ENCODE data around the gene WDR6.
A peak's percentile ranks its signal among the peaks of the same experiment; 100 is the strongest.

WDR6 gene, protein sequence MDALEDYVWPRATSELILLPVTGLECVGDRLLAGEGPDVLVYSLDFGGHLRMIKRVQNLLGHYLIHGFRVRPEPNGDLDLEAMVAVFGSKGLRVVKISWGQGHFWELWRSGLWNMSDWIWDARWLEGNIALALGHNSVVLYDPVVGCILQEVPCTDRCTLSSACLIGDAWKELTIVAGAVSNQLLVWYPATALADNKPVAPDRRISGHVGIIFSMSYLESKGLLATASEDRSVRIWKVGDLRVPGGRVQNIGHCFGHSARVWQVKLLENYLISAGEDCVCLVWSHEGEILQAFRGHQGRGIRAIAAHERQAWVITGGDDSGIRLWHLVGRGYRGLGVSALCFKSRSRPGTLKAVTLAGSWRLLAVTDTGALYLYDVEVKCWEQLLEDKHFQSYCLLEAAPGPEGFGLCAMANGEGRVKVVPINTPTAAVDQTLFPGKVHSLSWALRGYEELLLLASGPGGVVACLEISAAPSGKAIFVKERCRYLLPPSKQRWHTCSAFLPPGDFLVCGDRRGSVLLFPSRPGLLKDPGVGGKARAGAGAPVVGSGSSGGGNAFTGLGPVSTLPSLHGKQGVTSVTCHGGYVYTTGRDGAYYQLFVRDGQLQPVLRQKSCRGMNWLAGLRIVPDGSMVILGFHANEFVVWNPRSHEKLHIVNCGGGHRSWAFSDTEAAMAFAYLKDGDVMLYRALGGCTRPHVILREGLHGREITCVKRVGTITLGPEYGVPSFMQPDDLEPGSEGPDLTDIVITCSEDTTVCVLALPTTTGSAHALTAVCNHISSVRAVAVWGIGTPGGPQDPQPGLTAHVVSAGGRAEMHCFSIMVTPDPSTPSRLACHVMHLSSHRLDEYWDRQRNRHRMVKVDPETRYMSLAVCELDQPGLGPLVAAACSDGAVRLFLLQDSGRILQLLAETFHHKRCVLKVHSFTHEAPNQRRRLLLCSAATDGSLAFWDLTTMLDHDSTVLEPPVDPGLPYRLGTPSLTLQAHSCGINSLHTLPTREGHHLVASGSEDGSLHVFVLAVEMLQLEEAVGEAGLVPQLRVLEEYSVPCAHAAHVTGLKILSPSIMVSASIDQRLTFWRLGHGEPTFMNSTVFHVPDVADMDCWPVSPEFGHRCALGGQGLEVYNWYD

DNA sequence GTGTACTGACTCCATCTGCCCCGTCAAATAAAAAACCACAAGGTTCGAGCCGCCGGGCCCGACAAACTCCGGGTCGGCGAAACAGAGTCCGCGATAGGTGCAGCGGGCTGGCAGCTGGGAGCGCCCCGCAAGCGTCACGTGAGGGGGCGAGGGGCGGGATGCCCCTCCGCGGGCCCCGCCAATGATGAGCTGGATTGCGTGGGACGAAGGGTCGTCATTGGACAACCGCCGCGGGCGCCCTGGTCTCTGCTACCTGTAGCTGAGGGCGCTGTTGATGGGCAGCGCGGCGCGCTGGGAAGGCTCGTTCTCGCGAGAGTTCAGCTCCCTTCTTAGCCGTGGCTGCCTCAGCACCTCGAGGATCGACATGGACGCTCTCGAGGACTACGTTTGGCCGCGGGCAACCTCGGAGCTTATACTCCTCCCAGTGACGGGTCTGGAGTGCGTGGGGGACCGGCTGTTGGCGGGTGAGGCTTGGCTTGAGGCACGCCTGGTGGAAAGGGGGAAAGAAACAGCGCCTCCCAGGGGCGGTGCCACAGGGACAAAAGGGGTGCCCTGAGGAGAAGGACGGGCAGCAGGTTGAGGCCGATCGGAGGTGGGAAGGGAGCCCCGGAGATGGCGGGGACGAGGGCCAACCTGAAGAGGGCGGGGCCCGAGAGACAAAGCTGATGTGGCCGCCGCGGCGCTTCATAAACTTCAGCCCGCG lies at the start of gene WDR6:
Gene WDR6, plus strand, starts transcription at position 324 of the 703 bp plus-strand sequence. Its CDS starts 41 bp downstream, at position 365.
- peak; percentile 91 to 95 (median 94) for DNase-seq

DNA sequence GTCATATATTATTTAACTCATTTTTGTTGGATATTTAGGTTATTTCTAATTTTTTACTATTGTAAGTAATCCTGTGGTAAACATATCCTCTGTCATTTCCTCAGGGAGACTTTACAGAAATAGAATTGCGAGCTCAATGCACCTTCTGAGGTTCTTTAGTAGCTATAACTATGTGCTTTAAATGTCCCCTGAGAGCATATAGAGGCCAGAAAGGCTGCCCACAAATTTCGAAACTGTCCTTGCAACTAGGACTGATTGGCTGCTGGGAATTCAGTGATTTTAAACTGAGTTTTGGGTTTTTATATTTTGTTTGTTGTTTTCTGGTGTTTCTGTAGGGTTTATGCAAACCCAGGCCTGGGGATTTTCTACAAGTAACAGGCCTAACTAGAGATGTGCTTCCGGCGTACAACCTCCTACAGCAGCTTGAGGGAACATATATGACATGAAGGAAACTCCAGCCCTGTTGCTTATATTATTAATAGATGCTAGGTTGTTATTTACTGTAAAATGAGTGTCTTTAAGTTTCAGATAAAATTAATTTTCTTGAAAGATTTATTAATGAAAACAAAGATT lies 46.3 kb upstream of the WDR6 start:
- no peak for DNase-seq

DNA sequence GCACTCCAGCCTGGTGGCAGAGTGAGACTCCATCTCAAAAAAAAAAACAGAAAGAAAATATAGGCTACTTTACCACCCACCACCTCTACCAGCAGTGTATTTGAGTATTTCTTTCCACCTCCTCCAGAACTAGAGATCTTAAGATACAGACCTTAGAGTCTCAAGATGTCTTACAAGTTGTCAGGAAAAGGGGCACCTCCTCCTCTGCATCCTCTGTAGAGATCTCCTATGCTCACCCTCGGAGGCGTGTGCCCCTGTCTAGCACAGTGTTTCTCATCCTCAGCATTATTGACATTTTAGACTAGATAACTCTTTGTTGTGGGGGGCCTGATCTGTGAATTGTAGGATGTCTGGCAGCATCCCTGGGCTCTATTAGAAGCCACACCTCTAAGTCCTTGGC lies 44.9 kb upstream of the WDR6 start:
- no peak for DNase-seq

DNA sequence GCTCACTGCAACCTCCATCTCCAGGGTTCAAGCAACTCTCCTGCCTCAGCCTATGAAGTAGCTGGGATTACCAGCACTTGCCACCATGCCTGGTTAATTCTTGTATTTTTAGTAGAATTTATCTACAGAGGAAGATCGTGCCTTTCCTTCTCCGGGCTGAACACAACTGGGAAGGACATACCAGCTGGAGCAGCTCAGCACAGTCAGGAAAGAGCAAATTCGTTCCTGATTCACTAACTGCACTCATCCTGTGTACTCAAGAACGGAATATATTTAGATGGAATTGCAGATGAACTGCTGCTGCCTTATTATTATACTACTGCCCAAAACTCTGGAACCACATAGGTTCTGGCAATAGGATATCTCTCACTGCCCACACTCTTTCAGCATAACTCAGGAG lies 44.3 kb upstream of the WDR6 start:
- DNase-seq: no peak

DNA sequence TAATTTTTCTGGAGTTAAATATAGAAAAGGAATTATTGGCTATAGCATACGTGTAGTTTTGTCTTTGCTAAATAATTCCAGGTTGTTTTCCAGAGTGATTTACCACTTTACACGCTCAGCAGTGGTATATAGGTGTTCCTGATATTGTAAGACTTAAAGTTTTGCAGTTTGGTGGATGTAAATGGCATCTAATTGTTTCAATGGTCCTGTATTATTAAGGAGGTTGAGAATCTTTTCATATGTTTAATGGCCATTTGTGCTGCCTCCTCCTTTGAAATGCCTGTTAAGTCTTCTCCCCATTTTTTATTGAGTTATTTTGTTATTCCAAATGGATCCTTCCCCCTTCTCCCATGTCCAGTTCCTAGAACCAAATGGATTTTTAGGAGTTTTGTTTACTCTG lies 43.6 kb upstream of the WDR6 start:
- DNase-seq: no peak

DNA sequence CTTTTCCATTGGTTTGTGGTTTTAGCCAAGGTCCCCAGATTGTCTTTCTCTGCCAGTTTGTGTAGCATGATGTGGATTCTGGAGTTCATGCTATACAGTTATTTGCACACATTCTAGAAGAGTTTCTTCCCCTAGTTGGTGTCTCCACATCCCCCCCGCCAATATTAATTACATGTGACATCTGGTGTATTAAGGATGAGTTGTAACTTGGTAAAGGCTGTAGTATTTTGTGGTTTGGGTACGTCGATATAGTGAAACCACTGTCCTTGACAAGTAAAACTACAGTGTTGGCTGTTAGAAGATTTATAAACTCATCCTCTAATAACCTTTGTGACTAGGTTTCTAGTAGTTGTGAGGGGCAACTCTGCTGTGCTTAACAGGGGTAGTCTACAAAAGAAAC lies 40.8 kb upstream of the WDR6 start:
- no peak for DNase-seq

DNA sequence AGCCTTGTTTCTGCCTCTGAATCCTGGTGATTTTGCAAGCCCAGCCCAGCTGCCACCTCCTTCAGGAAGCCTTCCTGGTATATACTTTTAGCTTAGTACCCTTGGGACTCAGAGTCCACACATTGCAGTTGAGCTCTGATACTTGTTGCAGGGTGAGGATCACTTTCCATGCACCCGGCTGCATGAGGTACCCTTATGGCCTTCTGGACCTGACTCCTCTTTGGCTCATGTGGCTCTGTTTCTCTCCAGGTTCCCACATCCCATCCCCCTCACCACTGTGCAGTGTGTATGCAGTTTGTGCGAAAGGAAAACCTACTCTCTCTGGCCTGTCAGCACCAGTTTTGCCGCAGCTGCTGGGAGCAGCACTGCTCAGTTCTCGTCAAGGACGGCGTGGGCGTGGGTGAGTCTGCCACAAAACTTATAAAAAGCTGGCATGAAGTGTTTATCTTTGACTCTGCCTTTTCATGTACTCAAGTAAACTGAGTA lies 40.3 kb upstream of the WDR6 start:
- no peak for DNase-seq

DNA sequence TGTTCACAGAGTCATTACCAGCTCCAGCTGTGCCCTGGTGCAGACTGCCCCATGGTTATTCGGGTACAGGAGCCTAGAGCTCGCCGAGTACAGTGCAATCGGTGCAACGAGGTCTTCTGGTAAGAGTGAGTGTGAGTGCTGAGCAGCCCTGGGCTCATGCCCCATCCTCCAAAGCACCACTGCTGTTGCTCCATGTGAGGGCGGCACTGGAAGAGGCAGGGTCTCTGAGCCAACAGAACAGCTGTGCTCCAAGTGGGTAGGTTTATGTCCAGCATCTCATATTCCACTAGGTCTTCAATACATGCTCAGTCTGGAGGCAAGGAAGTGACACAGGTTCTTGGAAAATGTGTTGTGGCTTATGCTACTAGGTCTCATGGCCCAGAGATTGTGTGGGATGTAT lies 36.6 kb upstream of the WDR6 start:
- no peak for DNase-seq

DNA sequence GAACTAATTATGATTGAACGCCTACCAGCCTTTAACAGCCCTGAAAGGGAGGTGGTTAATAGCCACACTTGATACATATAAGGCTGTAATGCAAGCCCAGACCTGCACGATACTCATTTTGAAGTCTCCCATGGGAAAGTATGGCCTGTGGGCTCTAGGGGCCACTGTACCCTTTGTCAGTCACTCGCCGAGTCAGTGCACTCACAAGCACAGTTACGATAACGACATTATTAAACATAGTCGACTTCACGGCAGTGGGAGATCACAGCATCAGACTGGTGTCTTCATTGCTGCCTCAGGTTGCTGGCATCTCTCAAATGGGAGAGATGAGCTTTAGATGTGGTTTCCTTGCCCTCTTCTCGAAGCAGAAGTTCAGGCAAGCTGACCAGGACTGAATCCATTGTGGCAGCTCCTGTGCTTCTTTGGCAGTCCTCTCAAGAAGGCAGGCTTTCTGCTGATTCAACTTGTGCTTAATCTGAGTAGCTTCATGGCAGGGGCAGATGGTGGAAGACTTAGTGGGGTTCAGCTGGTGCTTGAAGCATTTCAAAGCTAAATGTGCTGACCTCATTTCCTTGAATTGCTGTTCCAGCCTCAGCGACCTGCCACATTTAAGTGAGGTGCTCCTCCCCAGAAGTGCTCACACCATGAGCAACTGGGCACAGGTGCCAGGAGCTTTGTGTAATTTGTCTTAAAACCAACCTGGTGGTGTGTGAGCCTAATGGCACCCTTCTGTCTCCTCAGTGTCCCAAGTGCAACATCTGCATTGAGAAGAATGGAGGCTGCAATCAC lies 32.9 kb upstream of the WDR6 start:
- DNase-seq: no peak

DNA sequence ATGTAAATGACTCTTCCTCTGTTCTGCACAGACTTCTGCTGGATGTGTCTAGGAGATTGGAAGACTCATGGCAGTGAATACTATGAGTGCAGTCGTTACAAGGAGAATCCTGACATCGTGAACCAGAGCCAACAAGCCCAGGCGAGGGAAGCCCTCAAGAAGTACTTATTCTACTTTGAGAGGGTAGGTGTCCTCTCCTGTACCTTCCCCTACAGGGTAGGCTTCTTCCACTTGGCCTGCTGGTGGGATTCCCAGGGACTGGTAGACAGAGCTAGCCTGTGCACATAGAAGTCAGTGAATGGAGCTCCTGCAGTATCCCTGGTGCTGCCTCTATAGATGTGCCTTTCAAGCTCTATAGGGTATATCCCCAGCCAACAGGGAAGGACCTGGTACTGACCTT lies 27.7 kb upstream of the WDR6 start:
- DNase-seq: no peak

DNA sequence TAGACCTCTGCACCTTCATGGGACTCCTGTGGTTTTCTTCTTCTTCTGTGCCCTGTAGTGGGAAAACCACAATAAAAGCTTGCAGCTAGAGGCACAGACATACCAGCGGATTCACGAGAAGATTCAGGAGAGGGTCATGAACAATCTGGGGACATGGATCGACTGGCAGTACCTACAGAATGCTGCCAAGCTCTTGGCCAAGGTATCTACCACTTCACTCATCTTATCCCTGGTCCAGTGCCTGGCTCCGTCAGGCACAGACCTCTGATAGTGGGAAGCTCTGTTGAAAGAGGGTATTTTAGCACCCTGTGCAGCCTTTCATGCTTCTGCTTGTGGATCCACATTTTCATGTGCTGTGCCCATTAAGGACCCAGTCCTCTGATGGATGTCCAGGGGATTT lies 26.9 kb upstream of the WDR6 start:
- no peak for DNase-seq

DNA sequence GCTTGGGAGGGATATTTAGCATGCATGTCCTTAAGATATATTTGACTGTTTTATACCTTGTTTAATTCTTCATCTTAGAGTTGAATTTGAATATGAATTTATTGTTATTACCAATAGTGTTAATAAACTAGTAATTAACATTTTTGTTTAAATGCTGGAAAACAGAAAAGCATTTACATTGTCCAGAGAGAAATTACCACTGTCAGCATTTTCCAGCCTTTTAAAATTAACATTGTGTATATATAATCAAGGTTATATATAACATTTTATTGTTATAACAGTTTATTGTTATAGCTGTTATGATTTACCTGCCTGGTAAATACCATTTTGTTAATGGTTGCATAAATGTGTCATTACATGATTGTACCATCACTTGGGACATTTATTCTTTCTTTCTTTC lies 25.2 kb upstream of the WDR6 start:
- no peak for DNase-seq

DNA sequence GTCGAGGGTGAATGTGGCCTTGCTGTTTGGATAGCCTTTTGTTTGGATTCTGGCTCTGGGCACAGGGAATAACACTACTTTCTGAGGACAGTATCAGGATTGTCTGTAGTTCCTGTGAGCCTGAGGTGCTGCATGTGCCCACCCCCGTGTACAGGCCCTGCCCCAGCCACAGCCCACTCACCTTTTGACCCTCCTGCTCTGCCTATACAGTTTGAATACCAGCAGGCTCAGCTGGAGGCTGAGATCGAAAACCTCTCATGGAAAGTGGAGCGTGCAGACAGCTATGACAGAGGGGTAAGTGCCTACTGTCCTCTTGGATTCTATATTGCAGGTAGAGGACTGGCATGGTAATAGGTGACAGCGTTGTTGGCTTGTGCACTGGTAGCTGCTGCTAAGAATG lies 24.5 kb upstream of the WDR6 start:
- no peak for DNase-seq

DNA sequence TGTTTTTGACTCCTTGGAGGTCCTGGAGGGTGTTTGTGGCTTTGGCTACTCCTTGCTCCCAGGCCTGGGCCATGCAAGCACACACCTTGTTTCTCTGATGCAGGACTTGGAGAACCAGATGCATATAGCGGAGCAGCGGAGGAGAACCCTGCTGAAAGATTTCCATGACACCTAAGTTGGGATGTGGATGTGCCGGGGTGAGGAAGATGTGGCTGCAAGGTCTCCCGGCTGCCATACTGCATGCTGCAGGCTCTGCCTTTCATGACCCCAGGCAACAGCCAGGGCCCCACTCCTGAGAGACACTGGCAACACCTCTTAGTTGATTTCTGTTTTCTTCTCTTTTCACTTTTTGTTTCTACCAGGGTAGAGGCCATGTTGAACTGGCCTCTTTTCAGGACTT lies 24.1 kb upstream of the WDR6 start:
- no peak for DNase-seq

DNA sequence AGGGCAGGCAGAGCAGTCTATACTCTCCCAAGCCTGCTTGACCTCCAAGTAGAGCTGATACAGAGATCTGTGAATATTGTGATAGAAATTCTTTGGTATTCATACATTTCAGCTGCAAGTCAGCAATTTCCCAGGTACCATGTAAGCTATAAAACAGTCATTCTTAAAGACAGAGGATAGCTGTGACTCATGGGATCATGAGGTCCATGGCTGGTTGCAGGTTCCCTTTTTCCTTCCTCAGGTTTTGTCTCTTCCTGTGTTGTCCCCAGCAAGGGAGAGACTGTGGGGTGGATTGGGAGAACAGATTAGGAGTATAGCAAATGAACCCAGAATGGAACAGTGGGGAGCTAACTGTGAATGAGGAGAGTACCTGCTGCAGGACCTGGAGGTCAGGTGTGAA lies 22.5 kb upstream of the WDR6 start:
- DNase-seq: no peak

DNA sequence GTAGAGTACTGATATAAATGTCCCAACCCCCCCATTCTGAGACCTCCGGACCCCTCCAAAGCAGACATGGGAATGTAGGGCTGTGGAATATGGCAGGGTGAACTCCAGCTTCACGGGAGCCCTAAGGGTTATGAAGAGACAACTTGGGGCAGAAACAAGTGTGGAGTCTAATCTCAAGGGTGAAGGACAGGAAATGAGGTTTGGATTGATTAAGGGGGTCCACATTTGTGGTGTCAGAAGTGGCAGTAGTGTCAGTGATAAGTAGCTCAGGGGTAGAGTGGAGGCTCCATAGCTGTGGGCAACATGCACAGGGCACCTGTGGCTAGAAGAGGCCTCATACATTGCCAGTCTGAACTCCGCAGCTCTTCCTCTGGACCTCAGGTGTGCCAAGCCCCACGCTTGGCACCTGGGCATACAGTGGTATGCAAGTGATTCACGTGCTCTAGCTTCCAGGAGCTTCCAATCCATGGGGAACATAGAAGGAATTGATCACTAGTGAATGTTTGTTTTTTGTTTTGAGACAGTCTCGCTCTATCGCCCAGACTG lies 21.3 kb upstream of the WDR6 start:
- DNase-seq: no peak

DNA sequence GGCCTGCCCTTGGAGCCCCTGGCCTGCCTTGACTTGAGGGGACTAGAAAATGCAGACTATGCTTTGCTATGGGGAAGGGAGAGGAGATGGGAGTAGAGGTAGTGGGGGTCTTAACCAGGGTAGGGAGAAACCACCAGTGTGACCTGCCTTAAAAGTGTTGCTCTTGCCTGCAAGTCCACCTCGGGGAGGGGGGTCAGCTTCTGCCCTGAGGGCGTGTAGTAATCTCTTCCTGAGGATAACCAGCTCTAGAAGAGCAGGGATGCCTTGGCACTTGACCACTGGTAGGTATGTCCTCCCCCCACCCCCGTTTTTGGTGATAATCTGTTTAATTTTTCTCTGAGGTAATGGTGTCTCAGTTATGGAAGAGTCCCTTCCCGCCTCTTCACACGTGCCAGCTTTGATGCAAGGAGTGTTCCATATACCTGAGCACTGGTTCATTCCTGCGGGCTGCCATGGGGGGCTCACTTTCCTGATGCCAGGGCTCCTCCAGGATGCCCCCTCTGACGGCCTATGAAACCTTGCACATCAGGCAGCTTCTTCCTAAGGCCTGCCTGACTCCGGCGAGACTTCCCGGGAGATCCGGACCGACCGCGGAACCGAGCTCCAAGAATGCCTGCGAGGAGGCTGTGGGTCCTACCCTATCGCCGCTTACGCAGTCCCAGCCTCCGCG lies 17.9 kb upstream of the WDR6 start:
- DNase-seq: no peak

DNA sequence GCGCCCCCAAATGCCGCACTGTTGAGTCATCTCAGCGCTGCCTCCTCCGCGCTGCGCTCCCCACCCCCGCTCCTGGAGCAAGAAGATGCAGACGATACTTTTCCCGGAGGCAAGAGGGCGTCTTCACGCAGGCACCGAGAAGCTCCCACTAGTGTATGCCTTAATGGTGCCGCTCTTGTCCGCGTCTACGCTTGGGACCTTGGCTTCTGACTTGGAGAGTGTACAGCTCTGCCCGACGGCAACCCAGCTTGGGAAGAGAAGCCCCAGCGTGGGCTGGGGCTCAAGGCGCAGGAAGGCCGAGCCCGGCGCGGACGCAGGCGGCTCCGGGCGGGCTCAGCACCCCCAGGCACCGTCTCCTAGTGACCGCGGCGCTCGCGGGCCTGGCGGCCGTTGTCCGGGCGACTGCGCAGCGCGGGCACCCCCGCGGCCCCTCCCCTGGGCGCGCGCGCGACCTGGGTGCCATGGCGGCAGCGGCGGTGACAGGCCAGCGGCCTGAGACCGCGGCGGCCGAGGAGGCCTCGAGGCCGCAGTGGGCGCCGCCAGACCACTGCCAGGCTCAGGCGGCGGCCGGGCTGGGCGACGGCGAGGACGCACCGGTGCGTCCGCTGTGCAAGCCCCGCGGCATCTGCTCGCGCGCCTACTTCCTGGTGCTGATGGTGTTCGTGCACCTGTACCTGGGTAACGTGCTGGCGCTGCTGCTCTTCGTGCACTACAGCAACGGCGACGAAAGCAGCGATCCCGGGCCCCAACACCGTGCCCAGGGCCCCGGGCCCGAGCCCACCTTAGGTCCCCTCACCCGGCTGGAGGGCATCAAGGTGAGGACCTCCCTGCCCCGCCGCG lies 17.2 kb upstream of the WDR6 start, which contains the start of gene P4HTM:
Gene P4HTM, plus strand, starts transcription at position 446 of the 840 bp plus-strand sequence. Its CDS starts 16 bp downstream, at position 462.
- DNase-seq: peak; percentile 33 to 44 (median 41)

DNA sequence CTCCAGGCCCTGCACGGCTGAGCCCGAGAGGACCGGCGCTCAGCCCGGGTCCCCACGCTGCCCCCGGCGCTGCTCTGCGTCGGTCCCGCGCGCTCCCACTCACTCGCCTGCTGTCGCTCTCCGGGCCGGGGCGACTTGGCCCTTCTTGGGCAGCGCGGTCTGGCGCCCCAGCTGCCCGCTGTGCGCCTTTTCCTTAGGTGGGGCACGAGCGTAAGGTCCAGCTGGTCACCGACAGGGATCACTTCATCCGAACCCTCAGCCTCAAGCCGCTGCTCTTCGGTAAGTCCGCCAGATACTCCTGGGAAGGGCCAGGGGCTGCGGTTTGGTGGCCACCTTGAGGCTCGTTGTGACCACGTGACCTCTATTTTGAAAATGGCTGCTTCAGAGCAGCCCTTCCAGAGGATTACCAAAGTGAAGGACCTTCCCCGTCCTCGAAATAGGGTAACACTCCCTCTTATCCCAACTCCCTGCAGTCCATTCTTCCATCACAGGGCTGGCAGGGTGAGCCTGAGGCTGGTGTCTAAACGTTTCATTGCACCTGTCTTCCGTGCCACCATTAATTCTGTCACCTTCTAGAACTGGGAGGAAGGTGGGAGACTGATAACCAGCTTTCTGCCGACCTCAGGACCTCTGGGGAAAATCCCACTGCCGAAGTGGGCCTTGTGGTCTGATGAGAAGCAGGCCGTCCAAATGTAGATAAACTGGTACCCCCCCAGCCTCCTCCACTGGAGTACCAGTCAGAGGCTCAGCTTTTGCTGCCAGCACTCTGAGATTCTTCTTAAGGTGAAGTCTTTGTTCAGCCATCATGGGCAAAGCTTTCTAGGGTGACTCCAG lies 16.3 kb upstream of the WDR6 start:
- no peak for DNase-seq

Data from activated CD4-positive, CD25-positive, alpha-beta regulatory T cell (primary cell).